Lower lobe of right lung (tissue), 2 donors: ENCODE data around the gene SPIRE1. TPM values are rescaled to one million over a fixed set of nuclear protein-coding genes. Genes with fewer than 3 reads are reported as not detected.

Experiments used
- ATAC-seq, 2 donors: fragments of 200-7000 bp; cut with Tn5 transposase; one replicate each; pipeline ENCODE4 v1.9.1; 2020 to 2022; ENCODE audit warnings: mild to moderate bottlenecking in 2 of 2, moderate library complexity in 2 of 2
- DNase-seq: peaks from one replicate; pipeline ENCODE4 v3.0.0-alpha.2; 2020
- H3K27ac ChIP-seq: fragments of 200-600 bp; one replicate; pipeline ENCODE4 v1.8.0; 2022
- H3K27me3 ChIP-seq: fragments of 200-600 bp; one replicate; pipeline ENCODE4 v1.8.0; 2022; ENCODE audit warnings: low read depth
- H3K36me3 ChIP-seq: fragments of 200-600 bp; one replicate; pipeline ENCODE4 v1.8.0; 2022; ENCODE audit warnings: mild to moderate bottlenecking
- H3K4me1 ChIP-seq: fragments of 200-600 bp; one replicate; pipeline ENCODE4 v1.8.0; 2022
- H3K4me3 ChIP-seq: fragments of 200-600 bp; one replicate; pipeline ENCODE4 v1.8.0; 2022; ENCODE audit warnings: mild to moderate bottlenecking
- H3K9me3 ChIP-seq: fragments of 200-600 bp; one replicate; pipeline ENCODE4 v1.8.0; 2022
- CTCF ChIP-seq: fragments of 200-600 bp; IDR thresholded peaks from one replicate; pipeline ENCODE4 v1.8.0; 2022; ENCODE audit warnings: antibody characterized with exemption, mild to moderate bottlenecking
- intact Hi-C: fragments of 100-400 bp; cut with DNase I; formaldehyde crosslinking; loops from one replicate; pipeline ENCODE4 v1.11.0; 2022
- total RNA-seq: library from RNA; stranded (reverse); fragmentation: NEBNext Ultra II Directional; extraction: Animal tissue kit (Norgen Biotek cat#: 25700); gene quantifications from one replicate; pipeline ENCODE4 v1.2.1, GENCODE V29; 2021
- donor health status: DM: no; HTN: yes; CAD: no; lungs with severe emphysema.

The SPIRE1 gene
- total RNA-seq, 1 donor from 2014 or later, result 42.1 TPM

GRCh38 chr18:12428923-12429322 lies 229.0 kb downstream of the SPIRE1 start:
- H3K4me1 ChIP-seq, result no peaks in the 10 kb centered on the region
- DNase-seq (no peak), ATAC-seq (no peak)
- no peak overlapping the region for H3K27ac ChIP-seq
- no peak overlapping the region for H3K4me3 ChIP-seq
- TF ChIP-seq CTCF, result no peak
- intact Hi-C loops, result no loop called here
- no peaks in the 10 kb centered on the region for H3K9me3 ChIP-seq
- peaks cover 25% of the 10 kb centered on the region for H3K36me3 ChIP-seq
- no peaks in the 10 kb centered on the region for H3K27me3 ChIP-seq

- intact Hi-C loops, result no loop called here
- H3K4me3 ChIP-seq, result no peak overlapping the region
- no peaks in the 10 kb centered on the region for H3K4me1 ChIP-seq
- H3K27me3 ChIP-seq, result no peaks in the 10 kb centered on the region
- DNase-seq (no peak), ATAC-seq (no peak)
- H3K36me3 ChIP-seq, result peaks cover 14% of the 10 kb centered on the region
- TF ChIP-seq CTCF, result no peak
- H3K27ac ChIP-seq, result no peak overlapping the region
- H3K9me3 ChIP-seq, result no peaks in the 10 kb centered on the region
Observed at GRCh38 chr18:12426924-12427323, 231.0 kb downstream of the SPIRE1 start.

GRCh38 chr18:12424252-12424651 lies 233.7 kb downstream of the SPIRE1 start:
- no peak for ATAC-seq
- Histone ChIP-seq H3K27me3 (no peaks in the 10 kb centered on the region), H3K27ac (no peak overlapping the region), H3K4me3 (no peak overlapping the region), H3K4me1 (peaks cover 9% of the 10 kb centered on the region), H3K9me3 (no peaks in the 10 kb centered on the region), H3K36me3 (peaks cover 1% of the 10 kb centered on the region)
- intact Hi-C loops, result no loop called here
- no peak for DNase-seq
- TF ChIP-seq CTCF, result no peak

- Histone ChIP-seq H3K4me3 (no peak overlapping the region), H3K4me1 (peaks cover 9% of the 10 kb centered on the region), H3K27ac (no peak overlapping the region), H3K27me3 (no peaks in the 10 kb centered on the region), H3K9me3 (no peaks in the 10 kb centered on the region), H3K36me3 (no peaks in the 10 kb centered on the region)
- DNase-seq (no peak), ATAC-seq (no peak)
- intact Hi-C loops, result no loop called here
- TF ChIP-seq CTCF, result no peak
Observed at GRCh38 chr18:12423820-12424219, 234.1 kb downstream of the SPIRE1 start.

- H3K36me3 ChIP-seq, result no peaks in the 10 kb centered on the region
- no peak for TF ChIP-seq CTCF
- H3K27ac ChIP-seq, result no peak overlapping the region
- intact Hi-C loops, result no loop called here
- DNase-seq (no peak), ATAC-seq (no peak)
- H3K9me3 ChIP-seq, result no peaks in the 10 kb centered on the region
- H3K4me1 ChIP-seq, result peaks cover 9% of the 10 kb centered on the region
- no peak overlapping the region for H3K4me3 ChIP-seq
- no peaks in the 10 kb centered on the region for H3K27me3 ChIP-seq
Observed at GRCh38 chr18:12423393-12423792, 234.5 kb downstream of the SPIRE1 start.

- H3K27ac ChIP-seq, result no peak overlapping the region
- intact Hi-C loops, result no loop called here
- no peak for TF ChIP-seq CTCF
Observed at GRCh38 chr18:12422936-12423335, 235.0 kb downstream of the SPIRE1 start.

More at GRCh38 chr18:12422936-12423335, 235.0 kb downstream of the SPIRE1 start:
- H3K27me3 ChIP-seq, result no peaks in the 10 kb centered on the region
- H3K9me3 ChIP-seq, result no peaks in the 10 kb centered on the region
- DNase-seq, result no peak
- H3K4me1 ChIP-seq, result peaks cover 9% of the 10 kb centered on the region
- no peaks in the 10 kb centered on the region for H3K36me3 ChIP-seq
- no peak overlapping the region for H3K4me3 ChIP-seq
- no peak for ATAC-seq
